Naive thymus-derived CD8-positive, alpha-beta T cell (primary cell): Measurements from ENCODE around the gene AMN1. TPM values are rescaled to one million over a fixed set of nuclear protein-coding genes. Genes with fewer than 3 reads are reported as not detected.

Experiments
- ATAC-seq, 2 donors: fragments of 150-1000 bp; cut with Tn5 transposase in 1 of 2; sonication (Bioruptor Pico), chemical (Tn5 transposase) in 1 of 2; 1 replicate in 1 of 2; 2 replicates in 1 of 2; pipeline ENCODE4 v1.10.0; 2021; ENCODE audit warnings: mild to moderate bottlenecking in 2 of 2, moderate library complexity in 2 of 2
- POLR2A ChIA-PET: fragments of 350-600 bp; sonication (Branson Sonifier 250); formaldehyde crosslinking; loops from one replicate; lab custom pipeline; 2021; ENCODE audit warnings: antibody characterized with exemption; lab: Charles Lee
- DNase-seq, 10 donors: peaks; one replicate each; pipeline versions ENCODE4 v3.0.0 to v3.0.0-alpha.2; 2020 to 2022
- H3K27ac Mint-ChIP-seq, 10 donors: one replicate each; pipeline ENCODE4 v1.8.0; 2020 to 2022; ENCODE audit warnings: mild to moderate bottlenecking in 10 of 10, mixed read lengths in 10 of 10, moderate library complexity in 4 of 10, inconsistent platforms in 1 of 10
- H3K27me3 Mint-ChIP-seq, 5 donors: one replicate each; pipeline ENCODE4 v1.8.0; 2021 to 2022; ENCODE audit warnings: mixed read lengths in 5 of 5
- H3K36me3 Mint-ChIP-seq, 3 donors: one replicate each; pipeline ENCODE4 v1.8.0; 2020 to 2022; ENCODE audit warnings: mixed read lengths in 3 of 3, mild to moderate bottlenecking in 2 of 3, inconsistent platforms in 1 of 3
- H3K4me1 Mint-ChIP-seq, 4 donors: one replicate each; pipeline ENCODE4 v1.8.0; 2021 to 2022; ENCODE audit warnings: mixed read lengths in 4 of 4
- H3K4me3 Mint-ChIP-seq, 10 donors: one replicate each; pipeline ENCODE4 v1.8.0; 2020 to 2022; ENCODE audit warnings: mild to moderate bottlenecking in 10 of 10, mixed read lengths in 10 of 10, moderate library complexity in 6 of 10, inconsistent platforms in 1 of 10
- H3K9me3 Mint-ChIP-seq, 9 donors: one replicate each; pipeline ENCODE4 v1.8.0; 2020 to 2022; ENCODE audit warnings: mixed read lengths in 9 of 9, mild to moderate bottlenecking in 3 of 9, inconsistent platforms in 1 of 9, moderate library complexity in 1 of 9
- polyA plus RNA-seq, 3 donors: library from polyadenylated mRNA; unstranded; fragments of 300-500 nt; fragmentation: Illumina TruSeq; gene quantifications; one replicate each; pipeline ENCODE4 v1.2.3, GENCODE V29; 2021
- total RNA-seq, 8 experiments: library from RNA in 2 of 8; stranded (reverse) in 2 of 8; gene quantifications; one replicate each; pipeline ENCODE4 v1.2.3 and lab custom pipeline; 2021 to 2026

The AMN1 gene
- total and polyA plus RNA-seq, 5 experiments from 2014 or later = 8.9 to 16.7 (median 13.4) TPM

- Mint-ChIP-seq H3K4me1 (peaks cover 0 to 6% (median 0%) of the 10 kb centered on the region in 4 donors), H3K36me3 (peaks cover 0 to 2% (median 0%) of the 10 kb centered on the region in 3 donors), H3K27me3 (peaks cover 0 to 4% (median 0%) of the 10 kb centered on the region in 5 donors), H3K4me3 (no peak overlapping the region), H3K27ac (no peak overlapping the region), H3K9me3 (no peaks in the 10 kb centered on the region)
- ATAC-seq (no peak), DNase-seq (no peak)
- POLR2A ChIA-PET = no interaction called here
Measured at GRCh38 chr12:31622038-31622437, 106.8 kb downstream of the AMN1 start.

Other genes with a start within 250 kb of the AMN1 start
- 1 to 10 TPM in 1 of 2 experiments, under 1 TPM in 1; 0.99 to 1.7 TPM for gene DENND5B, start 137.9 kb downstream of the AMN1 start, total RNA-seq
- gene DENND5B, start 137.9 kb downstream of the AMN1 start, polyA plus RNA-seq = under 1 TPM in 1 of 3 donors, not detected in 2; 0.12 TPM
- 1 to 10 TPM in 1 of 2 experiments, under 1 TPM in 1; 0.94 to 1.9 TPM for gene ETFBKMT, start 69.3 kb downstream of the AMN1 start, total RNA-seq
- 1 to 10 TPM in 1 of 3 donors, under 1 TPM in 2; 0.34 to 1.8 (median 0.62) TPM for gene ETFBKMT, start 69.3 kb downstream of the AMN1 start, polyA plus RNA-seq
- gene RESF1, start 230.4 kb upstream of the AMN1 start, total RNA-seq = 100 to 1,000 TPM; 541 to 583 TPM
- 100 to 1,000 TPM; 129 to 237 (median 154) TPM for gene RESF1, start 230.4 kb upstream of the AMN1 start, polyA plus RNA-seq